GM21825 (cell line): ENCODE measurements around the gene JAKMIP1.
"Not testable (repeated sequence)": the region's sequence is repeated elsewhere in the genome, so short reads cannot be mapped to it uniquely, and the experiment has no call there.

Experiments used
- ATAC-seq: cut with Tn5 transposase; IDR thresholded peaks from one replicate; pipeline ENCODE4 v1.9.1; 2021; ENCODE audit warnings: mild to moderate bottlenecking, moderate library complexity; ENCODE audit not compliant: unreplicated experiment

JAKMIP1 gene

GRCh38 chr4:6229671-6230501, 29.5 kb upstream of the JAKMIP1 start:
- ATAC-seq: no peak

- ATAC-seq: no peak
Measured at GRCh38 chr4:6229095-6229494, 28.7 kb upstream of the JAKMIP1 start.

DNA sequence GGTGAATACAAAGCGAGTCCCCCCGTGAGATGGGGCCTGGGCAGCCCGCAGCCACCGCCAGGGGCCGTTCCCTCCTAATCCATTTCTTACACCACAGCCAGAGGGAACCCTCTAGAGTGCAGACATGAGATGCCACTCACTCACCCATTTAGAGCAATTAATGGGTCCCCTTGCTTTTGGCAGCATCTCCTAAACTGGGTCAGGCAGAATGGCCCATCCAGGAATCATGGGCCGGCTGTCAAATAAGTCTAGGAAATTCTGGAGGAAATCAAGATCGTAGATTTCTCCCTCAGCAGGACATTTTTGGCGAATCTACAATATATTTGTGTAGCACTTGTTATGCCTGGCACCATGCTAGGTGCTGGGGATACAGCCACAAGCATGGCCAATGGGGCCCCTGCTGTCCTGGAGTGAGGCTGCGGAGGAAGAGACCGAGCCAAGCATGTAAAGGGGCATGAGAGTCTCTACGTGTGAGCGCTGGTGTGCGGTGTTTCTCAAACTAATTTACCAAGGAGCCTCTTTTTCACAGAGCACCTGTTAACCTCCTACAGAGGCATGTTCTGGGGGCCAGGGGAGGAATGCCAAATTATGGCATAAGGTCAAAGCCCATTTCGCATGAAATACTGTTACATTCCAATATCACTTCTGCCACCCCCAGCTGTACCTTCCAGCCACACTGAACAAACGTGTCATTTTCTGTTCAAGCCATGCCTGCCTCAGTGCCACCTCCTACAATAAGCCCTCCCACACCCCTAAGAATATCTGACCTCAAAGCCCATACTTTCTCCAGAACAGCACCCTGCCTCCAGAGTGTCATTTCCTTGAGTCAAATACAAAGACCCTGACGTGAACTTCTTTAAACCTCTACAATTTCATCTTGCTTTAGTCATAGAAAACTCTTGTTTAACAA, 28.1 kb upstream of the JAKMIP1 start:
- ATAC-seq: no peak

DNA sequence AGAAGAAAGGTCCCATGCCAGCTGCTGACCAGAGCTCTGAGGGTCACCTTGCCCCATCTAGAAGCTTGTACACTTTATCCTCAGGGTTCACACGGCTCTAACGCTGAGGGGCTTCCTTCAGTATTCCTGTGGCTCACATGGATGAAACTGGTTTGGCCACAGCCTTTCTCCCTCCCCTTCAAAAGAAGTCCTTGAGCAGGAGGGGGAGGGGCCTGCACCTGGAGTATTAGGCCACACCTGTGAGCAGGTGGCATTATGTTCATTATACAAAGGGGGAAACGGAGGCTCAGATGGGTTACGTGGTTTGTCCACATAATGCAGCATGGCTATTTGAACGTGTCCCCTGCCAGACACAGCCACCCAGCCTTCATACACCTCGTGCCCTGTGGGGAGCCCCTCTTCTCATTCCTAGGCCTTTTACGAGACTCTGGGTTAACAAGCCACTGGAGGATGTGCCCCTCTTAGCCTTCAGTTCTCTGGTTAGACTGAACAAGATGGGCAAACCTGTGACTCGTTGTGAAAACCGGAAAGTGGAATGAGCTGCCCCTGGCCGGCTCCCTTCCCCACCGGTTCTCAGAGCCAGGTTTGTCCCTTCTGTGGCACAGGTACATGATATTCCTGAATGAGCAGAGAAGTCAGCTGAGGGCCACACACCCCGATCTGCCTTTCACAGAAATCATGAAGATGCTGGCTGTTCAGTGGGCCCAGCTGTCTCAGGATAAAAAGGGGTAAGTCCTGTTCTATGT, 27.2 kb upstream of the JAKMIP1 start:
- ATAC-seq: no peak

DNA sequence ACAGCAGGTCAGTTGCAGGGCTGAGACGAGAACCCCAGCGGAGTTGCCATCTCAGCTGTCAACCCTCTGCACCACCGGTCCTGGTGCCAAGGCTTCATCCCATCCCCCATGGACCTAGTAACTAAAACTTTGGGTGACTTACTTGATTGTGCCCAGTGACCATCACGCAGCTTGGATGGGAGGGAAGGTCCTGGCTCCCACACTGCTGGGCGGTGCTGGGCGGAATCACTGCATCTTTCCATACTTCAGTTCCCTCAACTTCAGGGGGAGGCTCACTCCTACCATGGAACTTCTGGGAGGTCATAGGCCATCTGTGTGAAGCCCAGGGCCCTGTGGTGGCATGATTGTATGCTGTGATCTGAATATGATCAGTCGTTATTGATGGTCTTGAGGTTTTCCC, 26.2 kb upstream of the JAKMIP1 start:
- no peak for ATAC-seq

DNA sequence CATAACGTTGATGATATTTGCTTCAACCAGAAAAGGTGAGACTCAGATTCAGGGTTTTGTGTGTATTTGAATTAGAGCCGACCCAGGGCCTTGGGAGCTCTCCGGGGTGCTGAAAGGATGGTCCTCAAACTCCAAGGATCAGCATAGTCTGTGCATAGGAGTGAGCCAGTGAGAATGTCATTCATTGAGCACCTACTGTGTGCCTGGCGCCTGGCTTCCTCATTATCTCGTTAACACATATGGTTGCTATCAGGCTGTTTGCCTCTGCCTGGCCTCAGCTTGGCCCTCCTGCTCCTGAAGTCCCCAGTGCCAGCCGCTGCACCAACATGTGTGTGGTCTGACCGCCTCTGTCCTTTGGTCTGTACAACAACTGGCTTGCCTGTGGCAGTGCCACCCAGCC, 25.1 kb upstream of the JAKMIP1 start:
- ATAC-seq: no peak

DNA sequence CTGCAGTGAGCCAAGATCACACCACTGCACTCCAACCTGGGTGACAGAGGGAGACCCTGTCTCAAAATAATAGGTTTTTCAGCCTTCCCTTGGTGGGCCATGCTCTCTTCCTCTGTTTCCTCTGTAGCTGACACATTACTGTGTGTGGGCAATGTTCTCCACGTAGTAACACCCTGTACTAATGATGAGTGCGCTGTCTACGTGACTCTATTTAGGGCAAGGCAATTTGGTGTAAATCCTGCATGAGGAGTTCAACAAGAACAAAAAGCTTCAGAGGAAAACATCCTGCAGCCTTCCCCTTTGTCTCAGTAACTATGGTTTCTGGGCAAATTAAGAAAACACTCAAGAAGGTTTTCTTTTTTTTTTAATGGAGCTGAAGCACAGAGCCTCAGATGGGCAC, 24.4 kb upstream of the JAKMIP1 start:
- no peak for ATAC-seq

- no peak for ATAC-seq
Measured at GRCh38 chr4:6222761-6223292, 22.5 kb upstream of the JAKMIP1 start.

DNA sequence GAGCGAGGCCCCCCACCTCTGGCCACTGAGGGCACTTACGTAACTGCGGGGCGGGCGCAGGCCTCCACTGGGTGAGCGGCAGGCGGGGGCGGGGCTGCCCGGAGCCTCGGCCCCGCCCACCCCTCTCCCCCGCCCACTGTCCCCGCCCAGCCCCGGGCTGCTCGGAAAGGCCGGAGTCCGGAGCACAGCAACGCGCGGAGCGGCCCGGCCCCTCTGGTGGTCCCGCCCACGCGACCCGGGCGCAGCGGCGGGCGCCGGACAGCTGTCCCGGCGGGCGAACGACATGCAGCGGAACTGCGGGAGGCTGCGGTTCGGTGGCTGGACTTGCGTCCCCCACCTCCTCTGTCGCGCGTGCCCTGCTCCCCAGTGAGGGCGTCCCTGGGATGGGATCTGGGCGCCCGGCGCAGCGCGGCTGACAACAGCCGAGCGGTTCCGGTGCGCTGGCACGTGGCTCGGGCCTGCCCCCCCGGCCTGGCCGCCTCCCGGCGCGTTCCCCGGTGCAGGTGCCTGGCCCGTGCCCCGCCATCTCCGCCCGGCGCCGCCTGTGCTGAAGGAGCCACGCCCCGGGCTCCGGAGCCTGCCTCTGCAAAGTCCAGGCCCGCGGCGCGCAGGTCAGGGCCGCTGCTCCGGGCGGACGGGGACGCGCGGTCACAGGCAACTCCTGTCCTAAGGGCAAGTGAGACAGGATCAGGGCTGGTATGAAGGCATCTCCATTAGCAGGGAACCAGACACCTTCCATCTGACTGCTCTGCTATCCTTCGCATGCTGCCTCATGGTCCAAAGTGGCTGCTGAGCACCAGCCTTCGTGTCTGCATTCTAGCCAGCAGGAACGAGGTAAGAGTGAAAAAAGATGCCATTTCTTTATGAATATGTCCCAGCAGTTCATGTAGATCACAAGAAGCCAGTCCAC, 21.8 kb upstream of the JAKMIP1 start:
- no peak for ATAC-seq

- ATAC-seq: no peak
Measured at GRCh38 chr4:6221301-6221850, 21.0 kb upstream of the JAKMIP1 start.

GRCh38 chr4:6217716-6218381, 17.5 kb upstream of the JAKMIP1 start:
- ATAC-seq: peak; percentile 72

GRCh38 chr4:6216588-6216987, 16.2 kb upstream of the JAKMIP1 start:
- no peak for ATAC-seq

- ATAC-seq: no peak
Measured at GRCh38 chr4:6209921-6210320, 9.6 kb upstream of the JAKMIP1 start.

DNA sequence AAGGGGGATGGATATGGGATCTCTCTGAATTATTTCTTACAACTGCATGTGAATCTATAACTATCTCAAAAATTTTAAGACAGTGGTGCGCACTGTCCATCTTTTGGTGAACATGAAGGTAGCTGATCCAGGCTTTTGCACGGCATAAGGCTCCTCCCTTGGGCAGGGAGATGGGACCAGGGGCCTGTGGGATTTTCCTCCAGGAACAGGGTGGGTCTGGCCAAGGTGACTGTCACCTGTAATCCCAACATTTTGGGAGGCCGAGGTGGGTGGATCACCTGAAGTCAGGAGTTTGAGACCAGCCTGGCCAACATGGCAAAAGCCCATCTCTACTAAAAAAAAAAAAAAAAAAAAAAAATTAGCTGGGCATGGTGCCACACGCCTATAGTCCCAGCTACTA, 8.9 kb upstream of the JAKMIP1 start:
- not testable (repeated sequence) for ATAC-seq

DNA sequence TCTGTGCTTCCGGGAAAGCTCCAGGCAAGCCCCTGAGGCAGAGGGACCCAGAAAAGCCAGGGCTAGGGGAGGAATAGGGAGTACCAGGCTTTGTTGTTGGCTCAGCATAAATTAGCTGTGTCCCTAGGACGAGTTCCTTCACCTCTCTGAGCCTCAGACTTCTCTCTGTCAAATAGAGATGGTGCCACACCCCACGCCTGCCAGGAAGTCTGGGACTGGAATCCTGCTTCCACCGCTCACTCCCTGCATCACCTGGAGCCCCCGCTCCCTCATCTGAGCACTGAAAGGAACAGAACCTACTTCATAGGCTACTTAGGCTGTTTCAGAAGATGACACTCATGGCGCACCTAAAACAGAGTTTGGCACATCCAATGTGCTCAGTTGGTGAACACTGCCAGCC, 8.1 kb upstream of the JAKMIP1 start:
- ATAC-seq: no peak

DNA sequence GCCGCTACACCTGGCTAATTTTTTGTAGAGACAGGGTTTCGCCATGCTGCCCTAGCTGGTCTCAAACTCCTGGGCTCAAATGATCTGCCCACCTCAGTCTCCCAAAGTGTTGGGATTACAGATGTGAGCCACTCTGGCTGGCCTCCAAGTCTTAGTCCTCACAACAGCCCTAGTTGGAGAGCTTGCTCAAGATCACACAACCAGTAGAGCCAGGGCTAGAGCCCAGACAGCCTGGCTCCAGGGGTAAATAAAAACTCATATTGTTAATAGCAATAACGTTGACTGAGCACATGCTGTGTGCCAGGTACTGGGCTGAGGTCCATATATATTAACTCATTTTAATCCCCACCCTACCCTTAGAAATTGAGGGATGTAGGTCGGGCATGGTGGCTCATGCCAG, 7.3 kb upstream of the JAKMIP1 start:
- no peak for ATAC-seq

DNA sequence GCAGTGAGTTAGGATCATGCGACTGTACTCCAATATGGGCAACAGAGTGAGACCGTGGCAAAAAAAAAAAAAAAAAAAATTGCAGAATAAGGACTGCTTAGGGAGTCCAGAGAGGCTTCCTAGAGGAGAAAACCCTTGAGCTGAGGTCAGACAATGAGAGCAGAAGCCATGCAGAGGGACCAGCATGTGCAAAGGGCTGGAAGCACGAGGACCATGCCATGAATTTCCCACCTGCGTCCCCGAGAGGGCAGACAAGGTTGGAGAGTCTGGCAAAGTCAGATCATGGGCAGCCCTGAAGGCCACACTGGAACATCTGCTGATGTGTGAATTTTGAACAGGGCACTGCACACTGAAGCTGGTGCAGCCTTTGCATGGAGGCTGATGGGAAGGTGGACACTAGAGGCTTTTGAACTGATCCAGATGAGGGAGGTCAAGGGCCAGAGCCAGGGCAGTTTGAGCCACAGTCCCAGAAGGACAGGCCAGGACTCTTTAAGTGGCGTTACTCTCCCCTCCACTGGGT, 6.5 kb upstream of the JAKMIP1 start:
- no peak for ATAC-seq

DNA sequence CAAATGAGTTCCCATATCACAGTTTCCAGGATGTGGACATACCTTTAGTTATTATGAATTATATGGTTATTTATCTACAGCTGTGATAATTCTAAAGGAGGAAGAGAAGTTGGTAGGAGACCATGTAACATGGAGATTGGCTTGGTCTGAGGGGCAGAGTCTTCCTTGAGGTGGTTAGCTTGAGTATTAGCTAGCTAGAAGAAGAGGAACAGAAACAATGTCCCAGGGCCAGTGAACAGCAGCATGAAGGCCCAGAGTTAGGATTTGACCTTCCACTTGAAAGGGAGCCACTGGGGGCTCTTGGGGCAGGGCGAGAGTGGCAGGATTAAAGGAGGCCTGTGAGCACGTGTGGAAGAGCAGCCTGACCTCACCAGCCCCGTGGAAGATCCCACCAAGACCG, 5.6 kb upstream of the JAKMIP1 start:
- no peak for ATAC-seq

GRCh38 chr4:6205567-6205931, 5.2 kb upstream of the JAKMIP1 start:
- ATAC-seq: no peak
